Psoas muscle (tissue), 8 donors: ENCODE results near the gene CHKA. TPM values are rescaled to one million over a fixed set of nuclear protein-coding genes. Genes with fewer than 3 reads are reported as not detected.

Experiments used
- ATAC-seq, 4 donors: fragments of 200-7000 bp; cut with Tn5 transposase; one replicate each; pipeline ENCODE4 v1.9.1; 2020; ENCODE audit warnings: moderate library complexity in 3 of 4, mild to moderate bottlenecking in 2 of 4
- DNase-seq, 2 donors: peaks; one replicate each; pipeline ENCODE4 v3.0.0-alpha.2; 2020
- H3K27ac ChIP-seq: fragments of 200-600 bp; one replicate; pipeline ENCODE4 v1.8.0; 2022
- H3K27me3 ChIP-seq, 3 donors: fragments of 200-600 bp in 1 of 3; one replicate each; pipeline versions ENCODE4 v1.6.1 to v1.8.0; 2013 to 2022; ENCODE audit warnings: low read length in 2 of 3, mild to moderate bottlenecking in 2 of 3, moderate library complexity in 1 of 3; ENCODE audit not compliant: insufficient read depth in 3 of 3
- H3K36me3 ChIP-seq, 2 donors: fragments of 200-600 bp in 1 of 2; one replicate each; pipeline versions ENCODE4 v1.6.1 to v1.8.0; 2013 to 2022; ENCODE audit warnings: low read depth in 1 of 2, mild to moderate bottlenecking in 1 of 2, moderate library complexity in 1 of 2; ENCODE audit not compliant: insufficient read depth in 1 of 2
- H3K4me1 ChIP-seq: fragments of 200-600 bp; one replicate; pipeline ENCODE4 v1.8.0; 2022
- H3K4me3 ChIP-seq: fragments of 200-600 bp; one replicate; pipeline ENCODE4 v1.8.0; 2022; ENCODE audit warnings: mild to moderate bottlenecking
- H3K9me3 ChIP-seq: fragments of 200-600 bp; one replicate; pipeline ENCODE4 v1.8.0; 2022
- WGBS, 3 donors: extraction: QIAGEN DNeasy Blood & Tissue Kit; methylation state at CpG; one replicate each; pipeline versions ENCODE4 v1.1.6 to v1.1.7; 2013; 5-methylcytosine and 5-hydroxymethylcytosine counted together
- intact Hi-C, 2 donors: fragments of 100-400 bp; cut with DNase I; formaldehyde crosslinking; loops; one replicate each; pipeline versions ENCODE4 v1.11.0 to v1.14.2; 2022
- polyA plus RNA-seq, 3 donors: library from polyadenylated mRNA; stranded (reverse); fragments of 200-250 nt; gene quantifications; one replicate each; pipeline ENCODE4 v1.2.3, GENCODE V29; 2013
- total RNA-seq, 4 donors: library from RNA; stranded (reverse); fragmentation: NEBNext Ultra II Directional in 2 of 4; extraction: Animal tissue kit (Norgen Biotek cat#: 25700) in 2 of 4; gene quantifications; one replicate each; pipeline versions ENCODE4 v1.2.1 to v1.2.4, GENCODE V29; 2021 to 2023
- TF ChIP-seq, protein P1 (sequence below): fragments of 200-600 bp; IDR thresholded peaks from one replicate; pipeline ENCODE4 v1.8.0; 2022; ENCODE audit warnings: antibody characterized with exemption
- donor health status: healthy with polysubstance abuse.
- donor health status: DM: no; HTN: no; CAD: no; lungs with moderate emphysema.
- donor health status: Bipolar disorder and iron deficiency.
- donor health status: healthy.
- donor health status: DM: yes; HTN: yes; CAD: no.
- donor health status: DM: no; HTN: no; CAD: no.
- donor health status: DM: no; HTN: no; CAD: no.
- donor health status: DM: yes; HTN: yes; CAD: no.

Gene CHKA
- total and polyA plus RNA-seq, 7 donors = 3.6 to 11.2 (median 6.2) TPM

DNA sequence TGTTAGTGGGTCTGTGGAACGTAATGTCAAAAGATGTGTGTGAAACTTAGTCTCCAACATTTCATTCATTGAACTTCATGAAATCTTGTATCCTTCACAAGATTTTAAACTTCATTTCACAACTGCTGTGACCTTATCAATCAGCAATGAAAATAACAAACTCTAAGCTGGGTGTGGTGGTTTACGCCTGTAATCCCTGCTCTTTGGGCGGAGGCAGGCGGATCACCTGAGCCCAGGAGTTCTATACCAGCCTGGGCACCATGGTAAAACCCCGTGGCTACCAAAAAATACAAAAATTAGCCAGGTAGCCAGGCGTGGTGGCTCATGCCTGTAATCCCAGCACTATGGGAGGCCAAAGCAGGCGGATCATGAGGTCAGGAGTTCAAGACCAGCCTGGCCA lies 5.1 kb downstream of the CHKA start:
- 93 to 96% (median 94%) methylated on average over 7 of the region's 7 CpGs for WGBS, 3 donors
- no peak for ATAC-seq
- Histone ChIP-seq H3K9me3 (no peaks in the 10 kb centered on the region), H3K36me3 (no peaks in the 10 kb centered on the region), H3K27me3 (no peaks in the 10 kb centered on the region), H3K27ac (no peak overlapping the region), H3K4me1 (peaks cover 21% of the 10 kb centered on the region), H3K4me3 (no peak overlapping the region)
- intact Hi-C loops = no loop called here
- DNase-seq = no peak
- TF ChIP-seq, protein P1, sequence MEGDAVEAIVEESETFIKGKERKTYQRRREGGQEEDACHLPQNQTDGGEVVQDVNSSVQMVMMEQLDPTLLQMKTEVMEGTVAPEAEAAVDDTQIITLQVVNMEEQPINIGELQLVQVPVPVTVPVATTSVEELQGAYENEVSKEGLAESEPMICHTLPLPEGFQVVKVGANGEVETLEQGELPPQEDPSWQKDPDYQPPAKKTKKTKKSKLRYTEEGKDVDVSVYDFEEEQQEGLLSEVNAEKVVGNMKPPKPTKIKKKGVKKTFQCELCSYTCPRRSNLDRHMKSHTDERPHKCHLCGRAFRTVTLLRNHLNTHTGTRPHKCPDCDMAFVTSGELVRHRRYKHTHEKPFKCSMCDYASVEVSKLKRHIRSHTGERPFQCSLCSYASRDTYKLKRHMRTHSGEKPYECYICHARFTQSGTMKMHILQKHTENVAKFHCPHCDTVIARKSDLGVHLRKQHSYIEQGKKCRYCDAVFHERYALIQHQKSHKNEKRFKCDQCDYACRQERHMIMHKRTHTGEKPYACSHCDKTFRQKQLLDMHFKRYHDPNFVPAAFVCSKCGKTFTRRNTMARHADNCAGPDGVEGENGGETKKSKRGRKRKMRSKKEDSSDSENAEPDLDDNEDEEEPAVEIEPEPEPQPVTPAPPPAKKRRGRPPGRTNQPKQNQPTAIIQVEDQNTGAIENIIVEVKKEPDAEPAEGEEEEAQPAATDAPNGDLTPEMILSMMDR = no peak

DNA sequence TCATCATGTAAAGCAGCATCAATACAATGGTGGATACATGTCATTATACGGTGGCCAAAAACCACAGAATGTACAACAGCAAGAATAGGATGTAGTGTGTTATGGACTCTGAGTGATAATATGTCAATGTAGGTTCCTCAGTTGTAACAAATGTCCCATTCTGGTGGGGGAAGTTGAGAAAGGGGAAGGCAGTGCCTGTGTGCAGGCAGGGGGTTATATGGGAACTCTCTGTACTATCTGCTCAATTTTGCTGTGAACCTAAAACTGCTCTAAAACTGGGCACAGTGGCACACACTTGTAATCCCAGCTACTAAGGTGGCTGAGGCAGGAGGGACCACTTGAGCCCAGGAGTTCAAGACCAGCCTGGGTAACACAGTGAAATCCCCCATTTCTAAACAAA lies 5.9 kb downstream of the CHKA start:
- H3K27ac ChIP-seq = no peak overlapping the region
- intact Hi-C loops = no loop called here
- peaks cover 23% of the 10 kb centered on the region for H3K4me1 ChIP-seq
- ATAC-seq (no peak), DNase-seq (no peak)
- H3K9me3 ChIP-seq = no peaks in the 10 kb centered on the region
- WGBS, 3 donors = 84 to 94% (median 90%) methylated on average over 1 of the region's 1 CpG
- no peaks in the 10 kb centered on the region for H3K27me3 ChIP-seq
- TF ChIP-seq, protein P1 = no peak
- no peak overlapping the region for H3K4me3 ChIP-seq
- no peaks in the 10 kb centered on the region for H3K36me3 ChIP-seq

DNA sequence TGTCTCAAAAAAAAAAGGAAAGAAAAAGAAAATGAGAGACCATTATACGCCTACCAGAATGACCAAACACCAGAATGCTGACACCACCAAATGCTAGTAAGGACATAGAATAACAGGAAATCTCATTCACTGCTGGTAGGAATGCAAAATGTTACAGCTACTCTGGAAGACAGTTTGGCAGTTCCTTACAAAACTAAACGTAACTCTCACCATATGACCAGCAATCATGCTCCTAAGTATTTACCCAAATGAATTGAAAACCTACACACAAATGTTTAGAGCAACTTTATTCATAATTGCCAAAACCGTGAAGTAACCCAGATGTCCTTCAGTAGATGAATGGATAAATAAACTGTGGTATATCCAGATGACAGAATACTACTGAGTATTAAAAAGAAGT lies 7.2 kb downstream of the CHKA start:
- Histone ChIP-seq H3K36me3 (no peaks in the 10 kb centered on the region), H3K4me1 (peaks cover 21% of the 10 kb centered on the region), H3K9me3 (no peaks in the 10 kb centered on the region), H3K27me3 (no peaks in the 10 kb centered on the region), H3K4me3 (no peak overlapping the region), H3K27ac (no peak overlapping the region)
- 71 to 73% (median 71%) methylated on average over 3 of the region's 3 CpGs for WGBS, 3 donors
- intact Hi-C loops = no loop called here
- TF ChIP-seq, protein P1 = no peak
- ATAC-seq (no peak), DNase-seq (no peak)

DNA sequence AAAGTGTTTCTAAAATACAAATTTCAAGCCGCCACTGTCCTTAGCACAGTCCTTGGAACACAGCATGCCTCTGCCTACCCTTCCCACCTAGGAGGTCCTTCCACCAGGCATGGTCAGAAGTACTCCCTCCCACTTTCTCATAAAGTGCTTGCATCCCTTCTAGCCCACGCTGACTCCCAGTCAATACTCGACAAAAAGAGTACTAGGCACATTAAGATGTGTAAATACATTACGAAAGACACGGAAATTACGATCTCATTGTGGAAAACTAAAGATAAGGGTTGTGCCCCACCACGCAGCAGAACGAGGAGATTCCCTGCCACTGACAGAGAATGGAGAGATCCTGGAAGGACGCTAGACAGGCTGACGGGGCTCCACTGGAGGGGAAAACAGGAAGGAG lies 13.5 kb downstream of the CHKA start:
- intact Hi-C loops = no loop called here
- H3K36me3 ChIP-seq = no peaks in the 10 kb centered on the region
- ATAC-seq = no peak
- peaks cover 18% of the 10 kb centered on the region for H3K4me1 ChIP-seq
- WGBS, 3 donors = 92 to 95% (median 92%) methylated on average over 10 of the region's 10 CpGs
- H3K4me3 ChIP-seq = no peak overlapping the region
- no peaks in the 10 kb centered on the region for H3K27me3 ChIP-seq
- no peak overlapping the region for H3K27ac ChIP-seq
- TF ChIP-seq, protein P1 = no peak
- DNase-seq = no peak
- H3K9me3 ChIP-seq = no peaks in the 10 kb centered on the region

DNA sequence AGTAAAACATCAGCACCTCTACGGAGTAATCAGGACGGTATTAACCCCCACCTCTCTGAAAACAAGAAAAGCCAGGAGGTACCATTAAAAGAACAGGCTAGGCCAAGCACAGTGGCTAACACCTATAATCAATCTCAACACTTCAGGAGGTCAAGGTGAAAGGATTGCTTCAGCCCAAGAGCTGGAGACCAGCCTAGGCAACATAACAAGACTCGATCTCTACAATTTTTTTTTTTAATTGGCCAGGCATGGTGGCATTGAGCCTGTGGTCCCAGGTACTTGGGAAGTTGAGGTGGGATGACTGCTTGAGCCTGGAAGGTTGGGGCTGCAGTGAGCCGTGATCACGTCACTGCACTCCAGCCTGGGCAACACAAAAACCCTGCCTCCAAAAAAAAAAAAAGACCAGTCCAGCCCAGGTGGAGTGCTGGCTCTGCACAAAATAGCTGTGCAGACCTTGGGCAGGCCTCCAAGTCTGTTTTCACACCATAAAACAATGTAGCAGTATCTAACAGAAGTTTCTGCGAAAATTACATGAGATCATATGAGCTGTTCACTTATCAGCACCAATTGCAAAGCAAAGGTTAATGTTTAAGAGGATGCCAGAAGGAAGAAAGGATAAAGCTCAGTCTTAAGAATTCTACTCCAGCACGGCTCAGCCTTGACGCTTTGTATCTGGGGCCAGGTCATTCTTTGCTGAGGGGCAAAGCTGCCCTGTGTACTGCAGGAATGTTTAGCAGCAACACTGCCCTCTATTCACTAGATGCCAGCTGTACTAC lies 14.8 kb downstream of the CHKA start:
- DNase-seq (no peak), ATAC-seq (no peak)
- intact Hi-C loops = no loop called here
- H3K4me1 ChIP-seq = peaks cover 18% of the 10 kb centered on the region
- 37 to 54% (median 47%) methylated on average over 8 of the region's 8 CpGs for WGBS, 3 donors
- no peak overlapping the region for H3K27ac ChIP-seq
- H3K27me3 ChIP-seq = no peaks in the 10 kb centered on the region
- no peaks in the 10 kb centered on the region for H3K9me3 ChIP-seq
- no peak overlapping the region for H3K4me3 ChIP-seq
- H3K36me3 ChIP-seq = no peaks in the 10 kb centered on the region
- TF ChIP-seq, protein P1 = no peak
